Activated naive CD4-positive, alpha-beta T cell treated with anti-CD3 and anti-CD28 coated beads, Interleukin-2, amount 10 ng/mL, durations not matched to agents 7 days and 5 days (primary cell): ENCODE data around the gene SLC28A1.
"Not testable (repeated sequence)": the region's sequence is repeated elsewhere in the genome, so short reads cannot be mapped to it uniquely, and the experiment has no call there.

Experiments used
- CTCF ChIA-PET: fragments of 350-600 bp; sonication (Branson Sonifier 250); formaldehyde crosslinking; loops from one replicate; lab custom pipeline; 2021; ENCODE audit warnings: antibody characterized with exemption; lab: Charles Lee
- DNase-seq: peaks from one replicate; pipeline ENCODE4 v3.0.0-alpha.2; 2020
- H3K27ac Mint-ChIP-seq: one replicate; pipeline ENCODE4 v1.8.0; 2021; ENCODE audit warnings: mild to moderate bottlenecking, moderate library complexity, mixed read lengths
- H3K27me3 Mint-ChIP-seq: one replicate; pipeline ENCODE4 v1.8.0; 2021; ENCODE audit warnings: mild to moderate bottlenecking, mixed read lengths
- H3K36me3 Mint-ChIP-seq: one replicate; pipeline ENCODE4 v1.8.0; 2021; ENCODE audit warnings: mixed read lengths
- H3K4me1 Mint-ChIP-seq: one replicate; pipeline ENCODE4 v1.8.0; 2021; ENCODE audit warnings: mixed read lengths
- H3K4me3 Mint-ChIP-seq: one replicate; pipeline ENCODE4 v1.8.0; 2021; ENCODE audit warnings: mild to moderate bottlenecking, moderate library complexity, mixed read lengths
- H3K9me3 Mint-ChIP-seq: one replicate; pipeline ENCODE4 v1.8.0; 2021; ENCODE audit warnings: mixed read lengths

SLC28A1 gene

DNA sequence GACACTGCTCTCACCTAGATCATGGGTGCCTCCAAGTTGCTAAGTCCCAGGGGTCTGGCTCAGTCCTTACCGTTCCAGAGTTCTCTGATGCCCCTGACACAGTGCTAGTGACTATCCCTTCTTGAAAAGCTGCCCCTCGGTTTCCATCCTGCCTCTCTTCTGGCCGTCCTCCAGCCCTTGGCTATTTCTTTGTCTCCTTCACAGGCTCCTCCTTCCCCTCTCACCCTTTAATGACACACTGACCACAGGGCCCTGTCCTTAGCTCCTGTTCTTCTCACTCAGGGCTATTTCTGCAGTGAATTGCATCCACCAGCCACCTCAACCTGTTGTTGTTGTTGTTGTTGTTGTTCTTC, 31.1 kb downstream of the SLC28A1 start:
- Mint-ChIP-seq H3K4me3 (no peak overlapping the region), H3K4me1 (peaks cover 19% of the 10 kb centered on the region), H3K36me3 (peaks cover 2% of the 10 kb centered on the region), H3K27me3 (peaks cover 20% of the 10 kb centered on the region), H3K27ac (peak overlapping the region; percentile 40), H3K9me3 (no peaks in the 10 kb centered on the region)
- DNase-seq: no peak
- CTCF ChIA-PET: no interaction called here

DNA sequence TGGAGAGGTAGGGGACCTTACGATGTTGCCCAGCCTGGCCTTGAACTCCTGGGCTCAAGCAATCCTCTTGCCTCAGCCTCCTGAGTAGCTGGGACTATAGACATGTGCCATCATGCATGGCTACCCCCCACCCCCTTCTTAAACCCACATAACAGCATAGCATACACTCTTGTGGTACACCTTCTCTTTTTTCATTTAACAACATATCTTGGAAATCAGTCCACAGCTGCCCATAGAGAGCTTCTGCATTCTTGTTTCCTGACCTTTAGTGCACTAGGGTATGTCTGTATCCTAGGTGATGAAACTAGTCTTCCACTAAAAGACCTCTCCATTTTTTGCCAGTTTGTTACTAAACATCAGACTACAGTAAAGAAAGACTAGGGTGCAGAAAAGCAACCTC, 33.0 kb downstream of the SLC28A1 start:
- peaks cover 2% of the 10 kb centered on the region for H3K36me3 Mint-ChIP-seq
- H3K9me3 Mint-ChIP-seq: no peaks in the 10 kb centered on the region
- H3K27me3 Mint-ChIP-seq: peaks cover 36% of the 10 kb centered on the region
- H3K4me3 Mint-ChIP-seq: no peak overlapping the region
- H3K4me1 Mint-ChIP-seq: peaks cover 16% of the 10 kb centered on the region
- H3K27ac Mint-ChIP-seq: no peak overlapping the region
- no peak for DNase-seq
- CTCF ChIA-PET: interaction anchor here (0.9 to 1.6 kb wide), 3 partner anchors 10 to 14 kb away, joined by 3 to 5 read pairs (median 3); no protein-coding TSS in a partner anchor

- H3K9me3 Mint-ChIP-seq: no peaks in the 10 kb centered on the region
- H3K4me1 Mint-ChIP-seq: peaks cover 15% of the 10 kb centered on the region
- no peak overlapping the region for H3K4me3 Mint-ChIP-seq
- H3K36me3 Mint-ChIP-seq: peaks cover 2% of the 10 kb centered on the region
- CTCF ChIA-PET: no interaction called here
- DNase-seq: no peak
- H3K27ac Mint-ChIP-seq: no peak overlapping the region
- peaks cover 39% of the 10 kb centered on the region for H3K27me3 Mint-ChIP-seq
Measured at GRCh38 chr15:84919106-84919667, 34.7 kb downstream of the SLC28A1 start.

GRCh38 chr15:84921121-84921520, 36.7 kb downstream of the SLC28A1 start:
- H3K4me1 Mint-ChIP-seq: no peaks in the 10 kb centered on the region
- no peaks in the 10 kb centered on the region for H3K9me3 Mint-ChIP-seq
- H3K36me3 Mint-ChIP-seq: no peaks in the 10 kb centered on the region
- DNase-seq: no peak
- no peak overlapping the region for H3K4me3 Mint-ChIP-seq
- CTCF ChIA-PET: no interaction called here
- H3K27me3 Mint-ChIP-seq: peaks cover 31% of the 10 kb centered on the region
- no peak overlapping the region for H3K27ac Mint-ChIP-seq

DNA sequence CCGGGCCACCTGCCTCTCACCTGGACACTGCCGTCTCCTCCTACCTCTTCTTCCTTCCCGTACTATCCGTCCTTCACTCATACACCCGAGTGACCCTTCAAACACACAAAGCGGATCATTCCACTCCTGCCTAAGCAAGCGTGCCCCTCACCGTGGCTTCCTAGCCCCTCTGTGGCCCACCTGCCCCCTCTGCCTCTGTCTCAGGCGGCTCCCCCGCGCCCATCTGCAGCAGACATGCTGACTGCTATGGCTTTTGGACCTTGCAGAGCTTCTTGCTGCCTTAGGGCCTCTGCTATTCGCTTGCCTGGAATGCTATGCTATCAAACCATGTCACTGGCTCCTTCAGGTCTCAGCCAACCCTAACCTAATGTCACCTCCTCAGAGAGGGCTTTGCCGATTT, 38.1 kb downstream of the SLC28A1 start:
- no peaks in the 10 kb centered on the region for H3K36me3 Mint-ChIP-seq
- no peak overlapping the region for H3K27ac Mint-ChIP-seq
- no peak for DNase-seq
- peaks cover 31% of the 10 kb centered on the region for H3K27me3 Mint-ChIP-seq
- H3K4me1 Mint-ChIP-seq: no peaks in the 10 kb centered on the region
- no peaks in the 10 kb centered on the region for H3K9me3 Mint-ChIP-seq
- no peak overlapping the region for H3K4me3 Mint-ChIP-seq
- CTCF ChIA-PET: no interaction called here

DNA sequence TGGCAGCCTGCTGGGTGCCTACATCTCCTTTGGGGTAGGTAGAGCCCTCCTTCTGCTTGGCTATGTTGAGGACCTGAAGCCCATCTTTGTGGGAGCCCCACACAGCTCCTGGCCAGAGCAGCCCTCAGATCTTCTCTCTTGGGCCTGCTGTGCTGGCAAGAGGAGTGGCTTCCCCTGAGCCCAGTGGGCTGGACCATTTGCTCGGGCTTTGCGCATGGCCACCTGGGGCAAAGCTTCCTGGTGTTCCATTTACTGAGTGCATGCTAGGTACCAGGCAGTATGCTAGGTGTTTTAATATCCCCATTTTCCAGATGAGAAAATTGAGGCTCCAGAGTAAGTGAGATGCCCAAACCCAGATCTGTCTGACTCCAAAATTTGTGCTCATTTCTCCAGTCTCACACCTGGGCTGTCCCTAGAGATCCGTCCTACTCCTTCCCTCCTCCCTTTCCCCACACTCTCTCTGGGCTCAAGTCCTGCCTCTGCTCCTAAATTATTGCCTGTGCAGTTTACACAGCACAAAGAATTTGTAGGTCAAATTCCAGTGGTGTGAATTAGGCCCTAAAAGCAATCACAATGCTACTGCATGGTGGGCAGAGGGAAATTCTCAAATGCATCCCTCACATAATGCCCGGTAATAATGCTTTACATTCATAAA, 39.7 kb downstream of the SLC28A1 start:
- no peak for DNase-seq
- Mint-ChIP-seq H3K27me3 (peaks cover 18% of the 10 kb centered on the region), H3K36me3 (no peaks in the 10 kb centered on the region), H3K27ac (no peak overlapping the region), H3K4me3 (no peak overlapping the region), H3K9me3 (no peaks in the 10 kb centered on the region), H3K4me1 (peaks cover 5% of the 10 kb centered on the region)
- CTCF ChIA-PET: interaction anchor here (0.6 kb wide), 1 partner anchor 46 kb away, joined by 3 read pairs; no protein-coding TSS in a partner anchor

- H3K36me3 Mint-ChIP-seq, H3K4me3 Mint-ChIP-seq, H3K4me1 Mint-ChIP-seq, DNase-seq, H3K9me3 Mint-ChIP-seq, CTCF ChIA-PET, H3K27ac Mint-ChIP-seq: not testable (repeated sequence)
- peaks cover 18% of the 10 kb centered on the region for H3K27me3 Mint-ChIP-seq
Measured at GRCh38 chr15:84924821-84925569, 40.5 kb downstream of the SLC28A1 start.

- CTCF ChIA-PET: interaction anchor here (0.8 to 1.5 kb wide), 6 partner anchors 9 to 338 kb away, joined by 3 to 7 read pairs (median 3); no protein-coding TSS in a partner anchor
- H3K4me3 Mint-ChIP-seq: no peak overlapping the region
- H3K27me3 Mint-ChIP-seq: peaks cover 16% of the 10 kb centered on the region
- H3K4me1 Mint-ChIP-seq: peaks cover 5% of the 10 kb centered on the region
- no peaks in the 10 kb centered on the region for H3K36me3 Mint-ChIP-seq
- H3K27ac Mint-ChIP-seq: no peak overlapping the region
- no peak for DNase-seq
- H3K9me3 Mint-ChIP-seq: no peaks in the 10 kb centered on the region
Measured at GRCh38 chr15:84925906-84926305, 41.4 kb downstream of the SLC28A1 start.

- DNase-seq: no peak
- Mint-ChIP-seq H3K27ac (no peak overlapping the region), H3K4me3 (no peak overlapping the region), H3K4me1 (peaks cover 5% of the 10 kb centered on the region), H3K36me3 (no peaks in the 10 kb centered on the region), H3K27me3 (peaks cover 9% of the 10 kb centered on the region), H3K9me3 (no peaks in the 10 kb centered on the region)
- CTCF ChIA-PET: interaction anchor here (0.8 to 1.5 kb wide), 8 partner anchors 9 to 339 kb away, joined by 3 to 7 read pairs (median 3); no protein-coding TSS in a partner anchor
Measured at GRCh38 chr15:84926491-84927230, 42.2 kb downstream of the SLC28A1 start.

- no peak overlapping the region for H3K27ac Mint-ChIP-seq
- no peak for DNase-seq
- peaks cover 9% of the 10 kb centered on the region for H3K27me3 Mint-ChIP-seq
- no peaks in the 10 kb centered on the region for H3K9me3 Mint-ChIP-seq
- CTCF ChIA-PET: interaction anchor here (0.6 to 3.0 kb wide), 18 partner anchors 11 to 356 kb away, joined by 3 to 31 read pairs (median 4); no protein-coding TSS in a partner anchor
- no peak overlapping the region for H3K4me3 Mint-ChIP-seq
- H3K36me3 Mint-ChIP-seq: no peaks in the 10 kb centered on the region
- H3K4me1 Mint-ChIP-seq: peaks cover 5% of the 10 kb centered on the region
Measured at GRCh38 chr15:84928843-84929168, 44.3 kb downstream of the SLC28A1 start.

- Mint-ChIP-seq H3K4me3 (no peak overlapping the region), H3K9me3 (no peaks in the 10 kb centered on the region), H3K36me3 (no peaks in the 10 kb centered on the region), H3K27me3 (peaks cover 11% of the 10 kb centered on the region), H3K27ac (no peak overlapping the region), H3K4me1 (peaks cover 5% of the 10 kb centered on the region)
- CTCF ChIA-PET: interaction anchor here (0.7 to 3.0 kb wide), 6 partner anchors 9 to 343 kb away, joined by 3 to 31 read pairs (median 10); partner anchors contain the start of gene WDR73
- no peak for DNase-seq
Measured at GRCh38 chr15:84929795-84930603, 45.5 kb downstream of the SLC28A1 start.

GRCh38 chr15:84934942-84935729, 50.7 kb downstream of the SLC28A1 start:
- Mint-ChIP-seq H3K27ac (no peak overlapping the region), H3K36me3 (no peaks in the 10 kb centered on the region), H3K4me3 (no peak overlapping the region), H3K27me3 (peaks cover 30% of the 10 kb centered on the region), H3K4me1 (no peaks in the 10 kb centered on the region), H3K9me3 (no peaks in the 10 kb centered on the region)
- CTCF ChIA-PET: interaction anchor here (1.4 kb wide), 1 partner anchor 8 kb away, joined by 3 read pairs; no protein-coding TSS in a partner anchor
- DNase-seq: no peak

DNA sequence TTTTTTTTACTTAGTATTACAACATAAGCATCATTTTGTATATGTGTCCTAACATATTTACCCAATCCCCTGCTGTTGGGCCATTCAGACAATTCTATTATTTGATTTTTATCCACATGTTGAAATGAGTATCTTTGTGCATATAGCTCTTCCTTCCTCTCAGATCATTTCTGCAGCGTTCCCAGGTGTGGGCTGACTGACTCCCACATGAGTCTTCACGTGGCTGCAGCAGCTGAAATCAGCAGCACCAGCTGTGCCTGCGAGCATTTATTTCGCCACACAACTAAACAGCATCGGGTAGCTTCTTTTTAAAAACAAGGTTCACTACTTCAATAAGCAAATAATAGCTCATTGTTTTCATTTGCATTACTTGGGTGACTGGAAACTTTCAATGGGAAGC, 52.7 kb downstream of the SLC28A1 start:
- Mint-ChIP-seq H3K27ac (no peak overlapping the region), H3K4me3 (no peak overlapping the region), H3K4me1 (no peaks in the 10 kb centered on the region), H3K9me3 (no peaks in the 10 kb centered on the region), H3K36me3 (no peaks in the 10 kb centered on the region), H3K27me3 (peaks cover 39% of the 10 kb centered on the region)
- no peak for DNase-seq
- CTCF ChIA-PET: interaction anchor here (0.8 to 1.9 kb wide), 3 partner anchors 11 to 349 kb away, joined by 3 to 4 read pairs (median 4); no protein-coding TSS in a partner anchor
